Stimulated activated CD8-positive, alpha-beta memory T cell treated with anti-CD3 and anti-CD28 coated beads, Interleukin-2, amount 100 ng/mL, for 48 hours (primary cell): ENCODE data around the gene OST4.

ENCODE experiments used
- DNase-seq, 2 donors: peaks; one replicate each; pipeline ENCODE4 v3.0.0-alpha.2; 2020; ENCODE audit warnings: low read depth in 2 of 2

Gene OST4

GRCh38 chr2:27053321-27053720 lies 18.1 kb downstream of the OST4 start:
- no peak for DNase-seq

- peak in 1 of 2 donors; percentile 33 for DNase-seq
Measured at GRCh38 chr2:27051902-27052645, 19.4 kb downstream of the OST4 start.

GRCh38 chr2:27050996-27051901 lies 20.2 kb downstream of the OST4 start, which contains the start of gene AGBL5:
TSS of gene AGBL5 (plus strand) at chr2:27051668. CDS start at chr2:27052959, 1,291 bp downstream.
- peak; percentile 82 to 92 for DNase-seq

DNA sequence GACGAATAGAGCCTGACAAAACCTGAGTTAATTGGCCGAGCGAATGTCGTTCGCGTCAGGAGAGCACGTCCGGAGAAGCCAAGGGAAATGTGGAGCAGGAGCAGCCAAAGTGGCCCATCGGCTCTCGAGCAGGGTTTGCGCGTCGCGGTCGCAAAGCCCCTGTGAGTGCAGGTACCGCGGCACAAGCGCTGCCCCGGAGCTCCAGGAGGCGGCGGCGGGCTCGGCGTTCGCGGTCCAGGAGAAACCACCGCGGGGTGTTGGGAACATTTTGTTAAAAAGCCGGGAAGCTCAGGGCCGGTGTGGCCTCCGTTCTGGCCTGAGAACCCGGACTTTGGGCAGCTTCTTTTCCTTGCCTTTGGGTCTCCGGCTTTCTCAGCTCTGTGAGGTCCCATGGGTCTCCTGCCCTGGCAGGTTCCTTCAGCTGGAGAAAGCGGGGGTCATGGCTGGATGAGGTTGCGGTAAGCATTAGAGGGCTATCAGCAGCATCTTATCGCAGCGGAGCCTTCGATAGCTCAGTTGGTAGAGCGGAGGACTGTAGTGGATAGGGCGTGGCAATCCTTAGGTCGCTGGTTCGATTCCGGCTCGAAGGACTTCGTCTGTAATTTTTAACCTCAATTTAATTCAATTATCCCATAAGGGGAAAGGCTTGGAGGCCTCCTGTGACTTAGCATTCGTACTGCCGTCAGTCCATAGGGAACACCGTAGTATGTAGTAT lies 21.0 kb downstream of the OST4 start:
- peak; percentile 65 to 85 for DNase-seq

DNA sequence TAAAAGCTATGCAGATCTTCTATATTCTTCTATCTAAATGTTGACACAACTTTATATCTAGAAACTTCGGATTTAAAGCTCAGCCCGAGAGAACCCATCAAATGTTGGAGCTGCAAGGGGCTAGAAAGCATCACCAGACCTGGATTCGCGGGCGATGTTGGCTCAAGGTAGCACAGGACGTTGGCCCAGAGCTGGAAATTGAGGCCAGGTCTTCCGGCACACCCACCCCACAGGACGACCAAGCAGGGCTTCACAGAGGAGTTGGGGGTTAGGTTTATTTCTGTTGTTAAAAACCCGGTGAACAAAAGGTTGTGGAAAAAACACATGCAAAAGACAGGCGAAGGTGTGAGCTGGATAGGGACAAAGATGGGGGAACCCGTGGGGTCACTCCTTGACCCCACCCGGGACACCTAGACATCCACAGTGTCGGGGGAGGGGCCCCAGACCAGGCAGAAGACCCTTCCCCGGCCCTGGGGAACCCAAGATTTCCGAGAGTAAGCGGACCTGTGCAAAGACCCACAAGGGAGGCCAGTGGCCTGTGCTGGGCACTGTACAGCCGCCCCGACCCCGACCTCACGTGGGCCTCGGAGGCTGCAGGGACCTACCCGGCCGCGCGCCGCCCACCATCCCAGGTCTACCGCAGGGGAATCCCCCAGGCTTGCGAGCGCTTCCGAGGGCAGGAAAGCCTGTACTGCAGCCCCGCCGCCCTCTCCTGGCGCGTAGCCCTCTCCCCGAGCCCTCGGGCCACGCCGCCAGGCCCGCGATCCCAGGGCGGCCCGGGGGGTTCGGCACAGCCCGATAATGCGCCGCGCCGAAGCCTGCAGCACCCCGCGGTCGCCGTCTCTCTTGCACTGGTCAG lies 21.8 kb downstream of the OST4 start:
- DNase-seq, result peak; percentile 65 to 68

DNA sequence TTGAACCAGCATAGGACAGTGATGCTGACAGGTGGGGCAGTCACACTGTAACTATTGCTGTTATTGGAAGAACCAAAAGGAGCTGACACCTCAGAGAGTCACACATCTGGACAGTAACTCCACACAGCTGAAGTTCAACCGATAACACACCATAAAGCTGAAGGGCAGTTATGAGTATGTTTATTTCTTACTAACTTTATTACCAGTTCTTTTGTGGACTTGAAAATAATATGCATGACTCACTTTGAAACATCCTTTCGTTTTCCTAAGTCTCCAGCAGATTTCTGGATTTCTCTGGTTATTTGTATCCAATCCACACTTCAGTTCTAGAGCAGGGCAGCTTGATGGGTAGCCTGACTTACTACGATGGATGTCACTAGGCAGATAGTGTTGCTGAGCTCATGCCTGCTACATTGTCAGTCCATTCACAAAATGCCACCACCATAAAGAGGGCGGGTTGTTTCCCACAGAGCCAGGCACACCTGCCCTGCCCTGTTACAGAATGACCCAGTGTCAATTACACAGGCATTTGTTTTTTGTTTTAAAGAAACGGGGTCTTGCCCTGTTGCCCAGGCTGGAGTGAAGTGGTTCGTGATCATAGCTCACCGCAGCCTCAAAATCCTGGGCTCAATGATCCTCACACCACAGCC lies 28.3 kb downstream of the OST4 start:
- no peak for DNase-seq

DNA sequence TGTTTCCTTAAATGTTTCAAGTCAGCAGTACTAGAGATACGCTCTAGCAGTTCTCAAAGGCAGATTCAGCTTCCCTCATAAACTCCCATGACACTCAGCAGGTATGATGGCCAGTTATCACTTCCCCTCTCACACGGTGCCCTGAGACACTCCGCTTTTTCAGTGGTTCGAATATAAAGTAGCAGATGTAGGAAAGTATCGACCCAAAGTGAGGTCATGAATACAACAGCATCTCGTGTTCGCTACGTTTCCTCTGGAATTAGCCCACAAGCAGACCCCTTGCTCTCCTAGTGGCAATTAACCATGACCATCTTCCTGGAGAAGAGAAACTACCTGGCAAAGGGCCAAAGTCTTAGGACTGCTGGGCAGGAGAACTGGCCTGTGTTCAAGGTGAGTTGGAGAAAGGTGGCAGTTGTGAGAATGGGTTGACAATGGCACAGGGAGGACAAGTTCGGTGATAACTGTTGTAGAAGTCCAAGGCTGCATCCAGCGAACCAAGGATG lies 29.2 kb downstream of the OST4 start:
- no peak for DNase-seq

DNA sequence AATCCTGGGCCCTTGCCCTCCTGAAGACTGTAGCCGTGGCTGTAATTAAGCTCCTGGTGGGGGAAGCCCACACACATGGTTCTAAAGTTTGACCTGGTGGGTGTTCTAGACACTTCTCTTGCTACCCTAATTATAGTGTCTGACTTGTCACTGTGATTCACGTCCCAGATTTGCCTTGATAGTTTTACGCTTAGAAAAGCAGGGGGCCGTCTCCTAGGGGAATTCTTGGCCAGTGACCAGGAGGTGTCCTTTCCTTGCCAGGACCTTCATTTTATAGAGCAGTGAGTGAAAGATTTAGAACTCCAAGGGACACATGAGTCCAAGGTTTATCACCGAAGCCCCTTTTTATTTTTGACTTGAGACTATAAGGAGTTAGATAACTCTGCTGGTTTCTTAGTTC lies 29.7 kb downstream of the OST4 start:
- DNase-seq, result no peak

GRCh38 chr2:27040282-27040681 lies 31.2 kb downstream of the OST4 start:
- no peak for DNase-seq

DNA sequence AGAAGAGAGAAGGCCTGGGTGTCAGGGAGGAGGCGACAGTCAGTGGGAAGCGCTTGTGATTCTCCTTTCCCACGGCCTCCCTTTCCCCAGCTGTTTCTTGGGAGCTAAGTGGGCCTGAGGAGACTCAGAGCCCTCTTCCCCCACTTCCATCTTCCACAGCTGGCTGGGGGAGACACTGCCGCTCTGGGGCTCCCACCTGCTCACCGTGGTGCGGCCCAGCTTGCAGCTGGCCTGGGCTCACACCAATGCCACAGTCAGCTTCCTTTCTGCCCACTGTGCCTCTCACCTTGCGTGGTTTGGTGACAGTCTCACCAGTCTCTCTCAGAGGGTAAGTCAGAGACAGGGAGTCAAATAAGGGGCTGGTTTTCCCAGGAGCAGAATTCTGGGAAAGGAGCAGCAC lies 31.6 kb downstream of the OST4 start:
- DNase-seq, result no peak

DNA sequence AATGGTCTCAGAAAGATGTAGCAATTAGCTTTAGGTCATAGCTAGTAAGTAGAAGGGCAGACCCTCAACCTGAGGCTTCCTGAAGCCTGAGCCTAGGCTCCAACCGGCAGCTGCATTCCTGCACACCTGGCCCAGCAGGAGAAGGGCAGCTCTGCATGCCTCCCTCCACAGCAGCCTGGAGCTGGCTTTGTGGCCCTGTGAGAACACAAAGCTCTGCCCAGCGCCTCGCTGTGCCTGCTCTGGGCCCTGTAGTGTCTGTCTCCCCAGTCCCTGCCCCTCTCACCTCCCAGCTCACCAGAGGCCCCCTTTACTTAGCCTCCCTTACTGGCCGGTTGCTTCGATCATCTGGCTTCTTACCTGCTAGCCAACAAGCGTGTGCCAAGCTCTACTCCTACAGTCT lies 32.0 kb downstream of the OST4 start:
- DNase-seq, result no peak

DNA sequence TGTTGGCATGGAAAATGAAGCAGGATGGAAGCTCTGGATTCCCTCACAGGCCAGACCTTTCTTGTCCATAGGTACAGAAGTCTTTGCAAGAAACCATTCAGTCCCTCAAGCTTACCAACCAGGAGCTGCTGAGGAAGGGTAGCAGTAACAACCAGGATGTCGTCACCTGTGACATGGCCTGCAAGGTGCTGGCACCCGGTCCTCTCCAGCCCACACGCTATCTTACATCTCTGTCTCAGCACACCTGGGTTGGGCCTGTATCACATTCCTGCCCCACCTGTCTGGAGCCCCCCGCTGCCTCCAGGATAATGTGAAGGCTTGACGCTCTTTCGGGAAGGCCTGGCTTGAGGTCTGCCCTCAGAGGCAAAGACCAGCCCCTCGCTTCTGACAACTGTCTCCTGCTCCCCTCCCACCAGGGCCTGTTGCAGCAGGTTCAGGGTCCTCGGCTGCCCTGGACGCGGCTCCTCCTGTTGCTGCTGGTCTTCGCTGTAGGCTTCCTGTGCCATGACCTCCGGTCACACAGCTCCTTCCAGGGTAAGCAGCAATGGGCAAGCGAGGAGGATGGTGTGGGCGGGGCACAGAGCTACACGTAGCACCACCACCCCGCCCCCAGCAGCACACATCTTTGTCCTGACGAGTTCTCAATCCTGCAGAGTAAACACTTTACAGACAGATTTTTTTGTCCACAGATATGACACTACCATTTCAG lies 32.7 kb downstream of the OST4 start:
- no peak for DNase-seq

DNA sequence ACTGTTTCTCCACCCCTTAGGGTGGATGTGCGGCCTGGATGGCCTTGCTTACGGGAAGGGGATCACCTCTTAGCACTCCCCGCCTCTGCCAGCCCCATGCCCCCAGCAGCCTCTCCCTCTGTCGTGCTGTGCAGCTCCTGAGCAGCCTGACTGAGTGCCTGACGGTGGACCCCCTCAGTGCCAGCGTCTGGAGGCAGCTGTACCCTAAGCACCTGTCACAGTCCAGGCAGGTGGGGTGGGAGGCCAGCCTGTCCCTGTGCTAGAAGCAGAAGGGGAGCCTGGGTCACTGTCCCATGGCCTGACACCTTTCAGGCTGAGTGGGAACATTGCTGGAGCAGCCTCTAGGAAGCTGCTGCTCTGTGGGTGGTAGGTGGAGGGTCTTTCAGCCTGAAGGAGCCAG lies 33.4 kb downstream of the OST4 start:
- DNase-seq, result no peak

DNA sequence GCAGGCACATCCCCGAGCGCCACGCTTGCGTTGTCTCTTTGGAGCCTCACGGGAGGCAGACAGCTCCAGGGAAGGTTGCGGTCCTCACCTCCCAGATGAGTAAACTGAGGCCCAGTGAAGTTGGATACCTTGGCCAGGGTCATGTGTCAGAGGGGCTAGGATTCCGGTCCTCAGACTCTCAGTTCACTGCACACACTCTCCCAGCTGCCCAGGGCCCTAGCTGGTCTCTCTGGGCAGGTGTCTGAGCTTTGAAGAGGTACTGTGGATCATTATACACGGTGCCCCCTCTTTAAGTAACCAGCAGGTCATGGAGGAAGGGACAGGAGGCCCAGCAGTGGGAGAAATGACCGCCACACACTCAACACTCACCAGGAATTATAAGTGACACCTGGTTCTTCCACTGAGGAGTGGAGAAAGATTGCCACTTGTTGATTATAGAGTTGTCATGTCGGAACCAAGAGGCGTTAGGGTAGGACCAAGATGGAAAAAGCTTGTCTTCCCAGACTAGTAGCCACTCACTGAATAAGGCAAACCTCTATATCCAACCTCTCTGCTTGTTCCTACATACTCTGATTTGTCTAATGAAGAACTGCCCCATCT lies 38.1 kb downstream of the OST4 start:
- DNase-seq, result no peak

DNA sequence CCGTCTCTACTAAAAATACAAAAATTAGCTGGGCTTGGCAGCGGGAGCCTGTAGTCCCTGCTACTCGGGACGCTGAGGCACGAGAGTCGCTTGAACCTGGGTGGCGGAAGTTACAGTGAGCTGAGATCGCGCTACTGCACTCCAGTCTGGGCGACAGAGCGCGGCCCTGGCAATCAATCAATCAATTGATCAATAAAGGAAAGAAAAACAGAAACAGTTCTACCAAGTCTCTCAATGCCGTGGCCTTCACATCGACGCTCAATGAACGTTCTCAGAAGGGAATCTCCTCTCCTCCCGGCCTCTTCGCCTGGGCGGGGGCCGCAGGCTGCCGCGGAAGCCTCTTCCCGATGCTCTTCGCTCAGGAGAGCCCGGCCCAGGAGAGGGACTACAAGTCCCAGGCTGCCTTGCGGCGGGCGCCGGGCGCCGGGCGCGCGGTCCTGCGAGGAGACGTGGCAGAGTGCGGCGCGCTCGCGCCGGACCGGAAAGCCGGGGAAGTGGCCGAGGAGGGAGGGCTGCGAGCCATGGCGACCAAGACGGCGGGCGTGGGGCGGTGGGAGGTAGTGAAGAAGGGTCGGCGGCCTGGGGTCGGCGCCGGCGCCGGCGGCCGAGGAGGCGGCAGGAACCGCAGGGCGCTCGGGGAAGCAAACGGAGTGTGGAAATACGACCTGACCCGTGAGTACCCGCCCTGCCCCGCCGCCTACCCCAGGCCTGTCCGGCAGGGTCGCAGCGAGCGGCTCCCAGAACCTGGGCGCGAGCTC lies 38.8 kb downstream of the OST4 start, which contains the start of gene TMEM214:
Gene TMEM214, plus strand, starts transcription at position 471 of the 758 bp plus-strand sequence. Its CDS starts 51 bp downstream, at position 522.
- DNase-seq, result peak; percentile 79 to 81

GRCh38 chr2:27029051-27029450 lies 42.4 kb downstream of the OST4 start:
- DNase-seq, result no peak

- DNase-seq, result no peak
Measured at GRCh38 chr2:27027211-27027651, 44.2 kb downstream of the OST4 start.
